Activated CD8-positive, alpha-beta memory T cell treated with anti-CD3 and anti-CD28 coated beads, Interleukin-2, amount 50 U/mL, for 48 hours (primary cell): ENCODE measurements around the gene MTERF2.

Experiments used
- DNase-seq: peaks from one replicate; pipeline ENCODE4 v3.0.0-alpha.2; 2020

MTERF2 gene

DNA sequence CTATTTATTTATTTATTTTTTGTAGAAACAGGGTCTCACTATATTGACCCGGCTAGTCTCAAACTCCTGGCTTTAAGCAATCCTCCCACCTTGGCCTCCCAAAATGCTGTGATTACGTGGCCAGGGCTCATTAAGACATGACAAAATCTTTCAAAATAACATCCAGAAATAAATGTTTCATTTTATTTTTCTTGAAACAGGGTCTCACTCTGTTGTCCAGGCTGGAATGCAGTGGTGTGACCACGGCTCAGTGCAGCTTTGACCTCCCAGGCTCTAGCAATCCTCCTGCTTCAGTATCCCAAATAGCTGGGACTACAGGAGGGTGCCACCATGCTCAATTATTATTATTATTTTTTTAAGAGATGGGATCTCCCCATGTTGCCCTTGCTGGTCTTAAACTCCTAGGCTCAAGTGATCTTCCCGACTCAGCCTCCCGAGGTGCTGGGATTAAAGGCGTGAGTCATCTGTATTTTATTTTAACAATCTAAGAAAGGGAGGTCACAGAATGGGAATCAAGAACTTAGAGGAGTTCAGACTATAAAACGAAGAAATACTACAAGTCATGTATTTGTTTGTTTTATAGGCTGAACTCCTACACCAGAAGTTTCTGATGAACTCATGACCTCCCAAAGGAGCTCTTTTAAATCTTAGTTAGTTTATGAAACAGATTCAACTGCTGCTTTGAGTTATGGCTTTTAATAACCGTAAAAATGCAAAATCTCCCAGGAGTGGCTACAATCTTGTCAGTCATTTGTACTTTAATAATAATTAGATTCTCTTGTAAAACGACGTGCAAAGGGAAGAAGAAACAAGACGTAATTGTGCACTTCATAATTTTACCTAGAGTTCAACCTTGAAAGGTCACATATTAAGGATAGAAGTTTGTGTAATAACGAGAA is 33.3 kb downstream of the MTERF2 start:
- no peak for DNase-seq

DNA sequence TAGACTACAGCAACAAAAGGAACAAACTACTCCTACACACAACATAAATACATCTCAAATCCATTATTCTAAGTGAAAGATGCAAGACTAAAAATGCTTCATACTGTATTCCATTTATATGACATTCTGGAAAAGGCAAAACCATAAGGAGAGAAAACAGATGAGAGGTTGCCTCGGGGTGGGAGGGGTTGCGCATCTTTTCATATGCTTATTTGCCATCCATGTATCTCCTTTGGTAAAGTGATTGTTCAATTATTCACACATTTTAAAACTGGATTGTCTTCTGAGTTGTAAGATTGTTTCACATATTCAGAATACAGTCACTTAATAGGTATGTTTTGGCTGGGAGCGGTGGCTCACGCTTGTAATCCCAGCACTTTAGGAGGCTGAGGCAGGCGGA is 36.4 kb downstream of the MTERF2 start:
- DNase-seq = no peak

GRCh38 chr12:106947461-106947860 is 39.5 kb downstream of the MTERF2 start:
- no peak for DNase-seq

DNA sequence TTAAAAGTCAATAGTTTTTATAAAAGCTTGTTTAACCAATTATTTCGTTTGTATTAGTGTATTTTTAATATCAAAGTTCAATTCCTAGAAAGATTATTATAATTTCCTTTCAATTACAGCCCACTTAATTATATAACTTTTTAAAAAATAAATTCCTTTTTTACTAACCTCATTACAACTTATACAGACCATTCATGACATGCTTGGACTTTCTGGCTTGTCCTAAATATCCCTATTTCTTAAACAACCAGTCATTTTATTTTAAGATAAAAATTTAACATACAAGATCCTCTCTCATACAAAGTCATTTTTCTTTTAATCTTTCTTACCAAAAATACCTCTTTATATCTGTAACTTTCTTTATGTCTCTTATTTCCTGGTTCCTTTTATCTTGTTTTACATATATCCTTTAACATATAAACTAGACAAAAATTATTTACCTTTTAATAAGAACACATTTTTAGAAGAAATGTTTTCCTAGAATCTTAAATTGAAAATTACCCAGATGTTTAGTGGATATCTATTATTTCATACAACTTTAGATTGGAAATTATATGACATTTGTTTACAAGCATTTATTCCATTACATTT is 41.6 kb downstream of the MTERF2 start:
- DNase-seq = no peak

GRCh38 chr12:106942775-106943174 is 44.2 kb downstream of the MTERF2 start:
- no peak for DNase-seq

DNA sequence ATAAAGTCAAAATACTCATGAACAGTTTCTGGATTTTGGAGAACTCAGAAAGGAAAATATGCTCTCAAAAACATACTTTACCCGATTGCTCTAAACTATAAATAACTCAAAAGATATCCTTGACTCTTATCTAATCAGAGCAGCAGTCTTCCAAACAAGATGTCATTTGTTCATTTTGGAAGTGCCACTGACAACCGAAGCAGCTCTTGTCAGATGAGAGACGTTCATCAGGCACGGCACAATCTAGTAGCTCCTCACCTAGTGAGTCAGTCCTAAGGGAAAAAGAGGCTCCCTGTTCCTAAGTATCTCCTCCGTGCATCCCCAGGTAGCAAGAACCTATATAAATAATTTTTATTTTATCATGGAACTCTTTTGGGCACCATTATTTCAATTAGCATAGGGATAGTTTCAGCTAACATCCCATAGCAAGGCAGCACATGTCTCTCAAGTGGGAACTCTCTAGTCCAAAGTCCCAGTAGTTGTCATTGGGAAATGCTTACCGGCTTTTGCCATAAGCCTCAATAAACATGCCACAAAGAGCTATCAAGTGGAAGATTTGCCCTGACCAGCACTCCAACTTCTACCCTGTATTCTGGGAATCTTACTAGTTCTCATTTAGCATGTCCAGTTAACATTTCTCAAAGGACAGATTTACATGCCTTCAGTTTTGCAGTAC is 45.3 kb downstream of the MTERF2 start:
- DNase-seq = no peak

DNA sequence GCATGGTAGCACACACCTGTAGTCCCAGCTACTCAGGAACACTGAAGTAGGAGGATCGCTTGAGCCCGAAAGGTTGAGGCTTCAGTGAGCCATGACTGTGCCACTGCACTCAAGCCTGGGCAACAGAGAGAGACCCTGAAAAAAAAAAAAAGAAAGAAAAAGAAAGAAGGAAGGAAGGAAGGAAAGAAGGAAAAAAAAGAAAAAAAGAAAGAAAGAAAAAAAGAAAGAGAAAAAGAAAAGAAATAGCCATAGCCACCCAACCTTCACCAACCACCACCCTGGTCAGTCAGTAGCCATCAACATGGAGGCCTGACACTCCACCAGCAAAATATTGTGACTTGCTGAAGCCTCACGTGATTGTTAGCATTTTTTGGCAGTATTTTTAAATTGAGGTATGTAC is 52.7 kb downstream of the MTERF2 start:
- no peak for DNase-seq
